ENCODE measurements around the gene CD163L1.

GRCh38 chr12:7339675-7340074, 104.3 kb downstream of the CD163L1 start:
- TF ChIP-seq CTCF (IDR thresholded peaks at IDR 0.05) (no peak), ZFX (IDR thresholded peaks at IDR 0.05; ENCODE audit: borderline replicate concordance) (no peak)

All from 22Rv1 (cell line).